Thoracic aorta (tissue), 2 donors: ENCODE measurements around the gene TMPRSS11E. TPM values are rescaled to one million over a fixed set of nuclear protein-coding genes. Genes with fewer than 3 reads are reported as not detected.
"Not testable (repeated sequence)": the region's sequence is repeated elsewhere in the genome, so short reads cannot be mapped to it uniquely, and the experiment has no call there.

ENCODE experiments used
- ATAC-seq: fragments of 150-250 bp; one replicate; pipeline ENCODE4 v1.8.0; 2017; ENCODE audit warnings: low read depth; ENCODE audit not compliant: insufficient number of reproducible peaks, low FRiP score
- DNase-seq: peaks from one replicate; pipeline ENCODE4 v3.0.0-alpha.2; 2020; ENCODE audit warnings: low spot score
- H3K27ac ChIP-seq, 2 donors: fragments of 200-600 bp; sonication (generic); 1 replicate in 1 of 2; 2 replicates in 1 of 2; pipeline ENCODE4 v1.5.1; 2016; ENCODE audit warnings: mild to moderate bottlenecking in 2 of 2, moderate library complexity in 2 of 2
- H3K27me3 ChIP-seq: fragments of 200-600 bp; sonication (generic); replicated peaks from 2 replicates; pipeline ENCODE4 v1.6.0; 2016; ENCODE audit warnings: mild to moderate bottlenecking; ENCODE audit not compliant: insufficient read depth
- H3K36me3 ChIP-seq: fragments of 200-600 bp; sonication (generic); one replicate; pipeline ENCODE4 v1.5.1; 2016
- H3K4me1 ChIP-seq, 2 donors: fragments of 200-600 bp; sonication (generic); 1 replicate in 1 of 2; 2 replicates in 1 of 2; pipeline versions ENCODE4 v1.5.1 to v1.6.0; 2016; ENCODE audit warnings: low read depth in 2 of 2, mild to moderate bottlenecking in 1 of 2; ENCODE audit not compliant: control insufficient read depth in 1 of 2
- H3K4me3 ChIP-seq: fragments of 200-600 bp; sonication (generic); 2 replicates; pipeline ENCODE4 v1.5.1; 2016; ENCODE audit warnings: mild to moderate bottlenecking
- H3K9me3 ChIP-seq: fragments of 200-600 bp; sonication (generic); 2 replicates; pipeline ENCODE4 v1.5.1; 2016
- total RNA-seq, 2 donors: library from RNA; depleted of rRNA; stranded (reverse); fragments of >200 nt; gene quantifications; one replicate each; pipeline versions ENCODE4 v1.1.0 to v1.2.3, GENCODE V29; 2016
- TF ChIP-seq, protein P1 (sequence below): fragments of 200-600 bp; sonication (generic); IDR thresholded peaks from one replicate; pipeline ENCODE4 v1.5.1; 2019; ENCODE audit warnings: antibody characterized with exemption

Gene TMPRSS11E
- total RNA-seq, 2 donors from 2014 or later: not detected

DNA sequence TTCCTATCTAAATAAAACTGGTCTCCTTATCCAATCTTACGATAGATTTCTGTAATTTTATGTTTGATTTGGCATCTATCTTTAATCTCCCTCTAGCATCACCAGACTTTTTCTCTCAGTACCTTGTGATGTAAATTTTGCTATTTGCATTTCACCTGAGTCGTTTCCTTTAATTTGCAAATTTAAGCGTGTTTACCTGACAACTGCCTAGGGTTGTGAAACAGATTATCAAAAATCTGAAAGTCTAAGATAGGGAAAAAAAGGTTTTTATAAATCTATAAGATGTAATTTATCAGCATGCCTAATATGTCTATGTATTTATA, 39.4 kb upstream of the TMPRSS11E start:
- ATAC-seq (no peak), DNase-seq (no peak)
- TF ChIP-seq, protein P1, sequence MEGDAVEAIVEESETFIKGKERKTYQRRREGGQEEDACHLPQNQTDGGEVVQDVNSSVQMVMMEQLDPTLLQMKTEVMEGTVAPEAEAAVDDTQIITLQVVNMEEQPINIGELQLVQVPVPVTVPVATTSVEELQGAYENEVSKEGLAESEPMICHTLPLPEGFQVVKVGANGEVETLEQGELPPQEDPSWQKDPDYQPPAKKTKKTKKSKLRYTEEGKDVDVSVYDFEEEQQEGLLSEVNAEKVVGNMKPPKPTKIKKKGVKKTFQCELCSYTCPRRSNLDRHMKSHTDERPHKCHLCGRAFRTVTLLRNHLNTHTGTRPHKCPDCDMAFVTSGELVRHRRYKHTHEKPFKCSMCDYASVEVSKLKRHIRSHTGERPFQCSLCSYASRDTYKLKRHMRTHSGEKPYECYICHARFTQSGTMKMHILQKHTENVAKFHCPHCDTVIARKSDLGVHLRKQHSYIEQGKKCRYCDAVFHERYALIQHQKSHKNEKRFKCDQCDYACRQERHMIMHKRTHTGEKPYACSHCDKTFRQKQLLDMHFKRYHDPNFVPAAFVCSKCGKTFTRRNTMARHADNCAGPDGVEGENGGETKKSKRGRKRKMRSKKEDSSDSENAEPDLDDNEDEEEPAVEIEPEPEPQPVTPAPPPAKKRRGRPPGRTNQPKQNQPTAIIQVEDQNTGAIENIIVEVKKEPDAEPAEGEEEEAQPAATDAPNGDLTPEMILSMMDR: no peak
- Histone ChIP-seq H3K4me3 (no peak overlapping the region), H3K27ac (no peak overlapping the region), H3K9me3 (no peaks in the 10 kb centered on the region), H3K27me3 (no peaks in the 10 kb centered on the region), H3K4me1 (no peaks in the 10 kb centered on the region), H3K36me3 (no peaks in the 10 kb centered on the region)

DNA sequence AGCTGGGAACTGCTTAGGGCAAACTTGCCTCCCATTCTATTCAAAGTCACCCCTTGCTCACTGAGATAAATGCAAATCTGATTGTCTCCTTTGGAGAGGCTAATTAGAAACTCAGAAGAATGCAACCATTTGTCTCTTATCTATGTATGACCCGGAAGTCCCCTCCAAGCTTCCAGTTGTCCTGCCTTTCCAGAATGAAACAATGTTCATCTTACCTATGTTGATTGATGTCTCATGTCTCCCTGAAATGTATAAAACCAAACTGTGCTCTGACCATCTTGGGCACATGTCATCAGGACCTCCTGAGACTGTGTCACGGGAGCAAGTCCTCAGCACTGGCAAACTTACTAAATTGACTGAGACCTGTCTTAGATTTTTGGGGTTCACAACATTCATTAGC, 37.1 kb upstream of the TMPRSS11E start:
- TF ChIP-seq, protein P1: no peak
- Histone ChIP-seq H3K36me3 (no peaks in the 10 kb centered on the region), H3K4me1 (no peaks in the 10 kb centered on the region), H3K4me3 (no peak overlapping the region), H3K27me3 (no peaks in the 10 kb centered on the region), H3K27ac (no peak overlapping the region), H3K9me3 (no peaks in the 10 kb centered on the region)
- no peak for ATAC-seq
- DNase-seq: no peak

DNA sequence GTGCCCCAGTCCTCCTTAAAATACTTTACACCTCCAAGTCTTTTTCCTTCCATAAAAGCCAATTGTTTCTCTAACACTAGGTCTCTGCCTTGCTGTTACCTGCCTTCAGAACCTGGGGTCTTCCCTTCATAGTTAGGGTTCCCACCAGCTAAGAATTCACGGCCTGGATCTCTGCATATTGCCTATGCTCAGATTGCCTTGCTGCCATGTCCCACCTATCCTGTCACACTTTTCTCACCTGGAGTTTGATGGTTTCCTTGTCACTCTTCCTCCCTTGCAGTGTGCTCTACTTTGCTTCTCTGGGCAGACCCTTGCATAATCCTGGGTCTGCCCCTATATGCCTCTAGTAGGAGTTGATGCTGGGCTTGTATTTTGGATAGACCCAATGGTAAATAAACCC, 36.6 kb upstream of the TMPRSS11E start:
- ATAC-seq: no peak
- Histone ChIP-seq H3K4me1 (no peaks in the 10 kb centered on the region), H3K4me3 (no peak overlapping the region), H3K27me3 (no peaks in the 10 kb centered on the region), H3K36me3 (no peaks in the 10 kb centered on the region), H3K9me3 (no peaks in the 10 kb centered on the region), H3K27ac (no peak overlapping the region)
- DNase-seq: no peak
- TF ChIP-seq, protein P1: no peak

DNA sequence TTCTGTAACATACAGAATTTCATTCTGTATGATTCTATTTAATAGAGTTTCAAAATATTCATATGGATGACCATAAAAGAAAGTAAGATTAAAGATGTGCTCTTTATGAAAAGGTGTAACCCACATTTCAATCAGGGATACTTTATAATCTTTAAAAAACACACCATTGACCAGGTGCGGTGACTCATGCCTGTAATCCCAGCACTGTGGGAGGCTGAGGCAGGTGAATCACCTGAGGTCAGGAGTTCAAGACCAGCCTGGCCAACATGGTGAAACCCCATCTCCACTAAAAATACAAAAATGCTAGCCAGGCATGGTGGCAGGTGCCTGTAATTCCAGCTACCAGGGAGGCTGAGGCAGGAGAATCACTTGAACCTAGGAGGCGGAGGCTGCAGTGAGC, 35.2 kb upstream of the TMPRSS11E start:
- ATAC-seq, H3K27me3 ChIP-seq, H3K36me3 ChIP-seq, H3K9me3 ChIP-seq, DNase-seq, H3K4me1 ChIP-seq, H3K27ac ChIP-seq, H3K4me3 ChIP-seq: not testable (repeated sequence)

DNA sequence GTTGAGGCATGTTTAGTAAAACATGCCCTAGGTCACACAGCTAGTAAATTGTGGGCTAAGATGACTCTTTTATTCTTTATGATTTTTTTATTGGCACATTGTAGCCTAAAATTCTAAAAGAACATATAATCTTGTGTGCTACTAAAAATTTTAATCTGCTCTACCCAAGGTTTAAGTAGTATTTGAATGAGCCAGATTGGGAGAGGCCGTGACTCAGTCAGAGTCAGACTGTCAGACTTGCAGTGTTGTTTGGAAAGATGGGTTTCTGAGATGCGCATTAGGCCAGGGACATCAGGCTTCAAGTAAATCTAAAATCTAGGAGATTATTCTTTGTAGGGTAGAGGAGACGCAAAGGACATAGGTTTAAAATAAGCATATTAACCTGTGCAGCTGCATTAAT, 30.7 kb upstream of the TMPRSS11E start:
- H3K27ac ChIP-seq: no peak overlapping the region
- no peaks in the 10 kb centered on the region for H3K27me3 ChIP-seq
- TF ChIP-seq, protein P1: no peak
- DNase-seq: no peak
- no peak for ATAC-seq
- no peaks in the 10 kb centered on the region for H3K36me3 ChIP-seq
- H3K9me3 ChIP-seq: no peaks in the 10 kb centered on the region
- H3K4me3 ChIP-seq: no peak overlapping the region
- no peaks in the 10 kb centered on the region for H3K4me1 ChIP-seq

DNA sequence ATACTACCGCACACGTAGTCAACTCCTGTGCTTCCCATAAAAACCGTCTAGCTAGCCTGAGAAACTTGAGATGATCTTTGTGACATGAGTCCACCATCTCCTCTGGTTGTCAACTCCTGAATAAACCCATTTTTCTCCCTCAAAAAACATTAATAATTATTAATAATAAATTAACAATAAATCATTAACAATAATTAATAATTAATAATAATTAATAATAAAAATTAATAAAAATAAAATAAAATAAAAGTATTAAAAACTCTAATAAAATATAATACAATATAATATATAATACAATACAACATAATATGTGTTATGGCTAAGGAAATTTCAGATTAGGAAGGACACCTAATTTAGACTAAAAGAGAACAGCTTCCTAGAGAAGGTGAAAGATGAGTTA, 20.7 kb upstream of the TMPRSS11E start:
- Histone ChIP-seq H3K27me3 (no peaks in the 10 kb centered on the region), H3K27ac (no peak overlapping the region), H3K9me3 (no peaks in the 10 kb centered on the region), H3K36me3 (no peaks in the 10 kb centered on the region), H3K4me3 (no peak overlapping the region), H3K4me1 (no peaks in the 10 kb centered on the region)
- ATAC-seq (no peak), DNase-seq (no peak)
- TF ChIP-seq, protein P1: no peak
